Right atrium auricular region (tissue), 2 donors: Measurements from ENCODE around the gene MEGF6. TPM values are rescaled to one million over a fixed set of nuclear protein-coding genes. Genes with fewer than 3 reads are reported as not detected.

Experiments used
- DNase-seq: peaks from one replicate; pipeline ENCODE4 v3.0.0-alpha.2; 2019; ENCODE audit warnings: low spot score
- H3K27ac ChIP-seq, 2 donors: fragments of 200-600 bp; sonication (generic); 1 replicate in 1 of 2; 2 replicates in 1 of 2; pipeline ENCODE4 v1.5.1; 2016 to 2019
- H3K27me3 ChIP-seq, 2 donors: fragments of 200-600 bp; sonication (generic); one replicate each; pipeline versions ENCODE4 v1.5.1 to v1.6.0; 2017 to 2019
- H3K36me3 ChIP-seq: fragments of 200-600 bp; sonication (generic); one replicate; pipeline ENCODE4 v1.5.1; 2016
- H3K4me1 ChIP-seq, 2 donors: fragments of 200-600 bp; sonication (generic); one replicate each; pipeline versions ENCODE4 v1.5.1 to v1.6.0; 2017 to 2019
- H3K4me3 ChIP-seq, 2 donors: fragments of 200-600 bp; sonication (generic); 1 replicate in 1 of 2; 2 replicates in 1 of 2; pipeline ENCODE4 v1.5.1; 2017 to 2019; ENCODE audit warnings: mild to moderate bottlenecking in 1 of 2, moderate library complexity in 1 of 2
- H3K9me3 ChIP-seq, 2 donors: fragments of 200-600 bp; sonication (generic); one replicate each; pipeline ENCODE4 v1.5.1; 2019
- CTCF ChIP-seq, 2 donors: fragments of 200-600 bp; sonication (generic); IDR thresholded peaks; one replicate each; pipeline ENCODE4 v1.5.1; 2019; ENCODE audit warnings: antibody characterized with exemption in 2 of 2
- total RNA-seq, 2 donors: library from RNA; depleted of rRNA; stranded (reverse); fragments of >200 nt; gene quantifications; one replicate each; pipeline ENCODE4 v1.1.0, GENCODE V29; 2016

The MEGF6 gene
- total RNA-seq, 2 donors from 2014 or later, result 14.9 to 32.6 TPM

GRCh38 chr1:3442901-3443300, 168.4 kb downstream of the MEGF6 start:
- H3K27ac ChIP-seq, result no peak overlapping the region
- no peak overlapping the region for H3K4me3 ChIP-seq
- no peaks in the 10 kb centered on the region for H3K4me1 ChIP-seq
- no peaks in the 10 kb centered on the region for H3K27me3 ChIP-seq
- no peaks in the 10 kb centered on the region for H3K36me3 ChIP-seq
- DNase-seq, result no peak
- no peak for TF ChIP-seq CTCF (IDR thresholded peaks at IDR 0.05)
- peaks cover 0 to 3% of the 10 kb centered on the region in 2 donors for H3K9me3 ChIP-seq

DNA sequence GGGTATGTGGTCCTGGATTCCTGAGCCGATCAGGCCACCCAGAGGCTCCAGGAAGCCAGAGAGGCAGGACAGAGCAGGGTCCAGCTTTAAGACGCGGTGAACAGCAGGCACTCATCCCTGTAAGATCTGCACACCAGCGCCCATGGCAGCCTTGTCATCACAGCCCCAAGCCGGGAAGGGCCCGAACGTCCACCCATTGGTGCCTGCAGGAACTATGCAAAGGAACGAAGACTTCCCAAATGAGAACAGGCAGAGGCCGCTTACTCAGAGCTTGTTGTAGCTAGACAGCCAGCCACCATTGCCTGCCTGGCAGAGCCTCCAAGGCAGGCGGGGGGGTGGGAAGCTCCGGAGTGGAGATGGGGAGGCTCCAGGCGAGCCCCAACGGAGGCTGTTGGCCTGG, 169.0 kb downstream of the MEGF6 start:
- H3K27me3 ChIP-seq, result no peaks in the 10 kb centered on the region
- no peak for TF ChIP-seq CTCF (IDR thresholded peaks at IDR 0.05)
- H3K36me3 ChIP-seq, result no peaks in the 10 kb centered on the region
- no peaks in the 10 kb centered on the region for H3K4me1 ChIP-seq
- H3K27ac ChIP-seq, result no peak overlapping the region
- no peaks in the 10 kb centered on the region for H3K9me3 ChIP-seq
- DNase-seq, result no peak
- no peak overlapping the region for H3K4me3 ChIP-seq

DNA sequence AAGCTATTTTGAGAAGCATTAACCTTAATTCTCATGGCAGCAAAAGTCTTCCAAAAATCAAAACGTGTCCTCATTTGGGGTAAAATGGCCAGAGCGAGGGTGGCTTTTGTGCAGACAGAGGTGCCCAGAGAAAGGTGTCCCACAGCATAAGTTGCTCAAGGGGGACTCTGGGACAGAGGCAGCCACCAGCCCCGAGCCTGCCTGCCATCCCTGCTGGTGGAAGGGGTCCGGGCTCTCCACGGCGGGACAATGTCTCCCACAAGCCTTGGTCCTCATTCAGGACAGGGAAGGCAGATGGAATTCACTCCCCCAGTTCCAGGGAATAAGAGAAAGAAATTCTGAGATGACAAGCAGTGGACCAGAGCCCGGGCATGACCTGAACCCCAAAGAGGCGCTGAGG, 169.4 kb downstream of the MEGF6 start:
- DNase-seq, result no peak
- no peaks in the 10 kb centered on the region for H3K9me3 ChIP-seq
- no peak overlapping the region for H3K4me3 ChIP-seq
- no peaks in the 10 kb centered on the region for H3K27me3 ChIP-seq
- H3K27ac ChIP-seq, result no peak overlapping the region
- no peaks in the 10 kb centered on the region for H3K36me3 ChIP-seq
- no peaks in the 10 kb centered on the region for H3K4me1 ChIP-seq
- no peak for TF ChIP-seq CTCF (IDR thresholded peaks at IDR 0.05)

GRCh38 chr1:3441410-3441847, 169.9 kb downstream of the MEGF6 start:
- TF ChIP-seq CTCF (IDR thresholded peaks at IDR 0.05), result no peak
- Histone ChIP-seq H3K9me3 (no peaks in the 10 kb centered on the region), H3K27me3 (no peaks in the 10 kb centered on the region), H3K36me3 (no peaks in the 10 kb centered on the region), H3K4me3 (no peak overlapping the region), H3K4me1 (no peaks in the 10 kb centered on the region), H3K27ac (no peak overlapping the region)
- no peak for DNase-seq

DNA sequence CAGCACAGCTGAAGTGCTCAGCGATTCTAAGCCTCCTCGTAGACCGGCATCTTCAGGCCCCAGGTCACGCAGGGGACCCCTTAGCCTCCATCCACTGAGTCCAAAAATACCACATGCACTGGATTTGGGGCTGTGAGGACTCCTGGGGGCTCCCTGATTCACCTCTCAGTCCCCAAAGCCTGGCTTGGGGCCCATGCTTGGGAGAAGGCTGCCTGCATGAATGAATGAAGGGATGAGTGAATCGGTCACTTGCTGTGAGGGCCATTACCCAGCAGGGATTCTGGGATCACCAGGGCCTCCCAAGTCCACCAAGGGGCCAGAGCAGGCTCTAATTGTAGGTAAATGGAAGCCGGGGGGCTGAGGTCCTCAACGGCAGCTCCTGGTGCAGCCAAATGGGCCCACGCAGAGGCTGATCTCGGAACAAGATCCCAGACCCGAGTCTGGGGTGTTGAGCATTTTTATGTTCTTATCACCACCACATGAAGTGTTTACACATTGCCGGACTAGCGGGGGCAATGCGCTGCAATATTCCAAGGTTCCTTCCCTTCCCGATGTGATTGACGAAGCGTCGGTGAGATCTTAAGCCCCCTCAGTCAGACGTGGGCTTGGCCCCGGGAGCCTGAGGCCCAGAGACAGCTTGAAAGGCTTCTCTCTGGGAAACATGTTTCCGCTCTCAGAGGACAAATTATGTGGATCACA, 170.4 kb downstream of the MEGF6 start:
- no peak for DNase-seq
- no peaks in the 10 kb centered on the region for H3K36me3 ChIP-seq
- H3K27me3 ChIP-seq, result no peaks in the 10 kb centered on the region
- H3K9me3 ChIP-seq, result no peaks in the 10 kb centered on the region
- H3K27ac ChIP-seq, result no peak overlapping the region
- H3K4me3 ChIP-seq, result no peak overlapping the region
- no peaks in the 10 kb centered on the region for H3K4me1 ChIP-seq
- no peak for TF ChIP-seq CTCF (IDR thresholded peaks at IDR 0.05)

DNA sequence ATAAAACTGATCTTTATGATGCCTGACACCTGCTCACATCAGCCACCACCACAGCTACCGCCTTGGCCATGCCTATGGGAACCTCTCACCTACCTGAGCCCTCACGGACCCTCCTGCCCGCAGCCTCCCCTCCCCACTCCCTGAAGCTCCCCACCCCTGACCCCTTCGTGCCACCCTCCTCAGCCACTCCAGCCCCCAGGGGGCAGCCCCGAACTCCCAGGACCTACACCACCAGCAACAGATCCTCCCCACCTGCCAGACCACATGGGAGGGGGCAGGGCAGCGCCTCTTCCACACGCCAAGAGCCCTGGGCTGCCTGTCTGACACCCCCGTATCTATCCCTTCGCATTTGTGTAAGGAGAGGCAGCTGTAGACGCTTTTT, 171.0 kb downstream of the MEGF6 start:
- H3K9me3 ChIP-seq, result no peaks in the 10 kb centered on the region
- H3K4me3 ChIP-seq, result no peak overlapping the region
- DNase-seq, result no peak
- no peaks in the 10 kb centered on the region for H3K4me1 ChIP-seq
- H3K27me3 ChIP-seq, result no peaks in the 10 kb centered on the region
- no peak for TF ChIP-seq CTCF (IDR thresholded peaks at IDR 0.05)
- no peaks in the 10 kb centered on the region for H3K36me3 ChIP-seq
- no peak overlapping the region for H3K27ac ChIP-seq
